DLD1 (cell line): ENCODE measurements around the gene PPP4R3B.

Source experiments
- in situ Hi-C: cut with HindIII; loops from 2 replicates; pipeline ENCODE4 v1.10.0; 2017; ENCODE audit warnings: low sequenced_read_pairs

The PPP4R3B gene

GRCh38 chr2:55519938-55520885 lies 97.2 kb downstream of the PPP4R3B start:
- in situ Hi-C loops: no loop called here

DNA sequence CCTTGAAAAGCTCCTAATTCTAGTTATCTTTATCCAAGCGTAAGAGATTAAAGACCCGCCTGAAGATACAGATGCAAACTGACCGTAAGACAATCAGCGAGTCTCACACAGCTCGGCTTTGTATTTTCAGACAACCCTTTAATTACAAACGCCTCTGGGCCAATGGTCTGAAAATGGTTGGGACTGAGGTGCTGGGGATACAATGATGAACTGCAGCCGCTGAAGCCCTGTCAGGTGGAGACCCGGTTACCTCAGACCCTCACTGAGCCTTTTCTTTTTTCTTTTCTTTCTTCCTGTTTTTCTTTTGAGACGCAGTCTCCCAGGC lies 98.6 kb downstream of the PPP4R3B start:
- in situ Hi-C loops: no loop called here

GRCh38 chr2:55511508-55512124 lies 105.8 kb downstream of the PPP4R3B start:
- in situ Hi-C loops: no loop called here

DNA sequence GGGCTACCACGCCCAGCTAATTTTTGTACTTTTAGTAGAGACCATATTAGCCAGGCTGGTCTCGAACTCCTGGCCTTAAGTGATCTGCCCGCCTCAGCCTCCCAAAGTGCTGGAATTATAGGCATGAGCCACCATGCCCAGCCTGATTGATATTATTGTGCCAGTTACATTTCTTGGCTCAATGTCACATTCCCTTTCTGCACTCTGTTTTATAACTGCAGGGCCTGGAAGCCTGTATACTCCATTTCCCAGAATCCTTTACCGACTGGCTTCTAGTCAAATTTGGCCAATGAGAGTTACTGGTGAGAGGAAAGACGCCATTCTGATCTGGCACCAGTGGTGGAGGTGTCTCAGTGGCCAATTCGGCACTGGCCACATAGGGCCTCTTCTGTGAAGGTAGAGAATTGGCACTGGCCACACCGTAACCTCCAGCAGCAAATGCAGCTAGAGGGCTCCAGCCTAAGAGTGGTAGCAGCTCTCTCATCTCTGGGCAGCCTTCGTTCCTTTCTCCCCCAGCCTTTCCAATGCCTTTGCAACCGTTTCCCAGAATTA lies 114.8 kb downstream of the PPP4R3B start:
- in situ Hi-C loops: loop anchor here (10.0 kb wide), 1 partner anchor 78 kb away; no protein-coding TSS in a partner anchor

DNA sequence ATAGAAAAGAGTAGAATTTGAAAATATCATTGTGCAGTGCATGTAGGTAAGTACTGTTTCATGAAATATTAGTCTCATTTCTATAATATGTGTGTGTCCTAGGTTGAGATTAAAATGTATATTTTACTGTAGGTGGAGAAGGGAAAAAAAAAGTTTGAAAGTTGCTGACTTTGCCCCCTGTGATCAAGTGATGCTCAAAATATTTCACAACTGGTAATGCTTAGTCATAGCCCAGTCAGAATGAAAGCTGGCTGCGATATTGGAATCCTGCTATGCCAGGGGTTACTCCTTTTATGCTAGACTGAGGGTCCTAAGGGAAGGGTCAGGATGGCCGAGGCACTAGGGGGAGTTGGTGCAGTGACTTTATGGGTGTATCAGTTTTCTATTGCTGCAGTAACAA lies 117.4 kb downstream of the PPP4R3B start:
- in situ Hi-C loops: loop anchor here (10.0 kb wide), 1 partner anchor 75 kb away; no protein-coding TSS in a partner anchor

DNA sequence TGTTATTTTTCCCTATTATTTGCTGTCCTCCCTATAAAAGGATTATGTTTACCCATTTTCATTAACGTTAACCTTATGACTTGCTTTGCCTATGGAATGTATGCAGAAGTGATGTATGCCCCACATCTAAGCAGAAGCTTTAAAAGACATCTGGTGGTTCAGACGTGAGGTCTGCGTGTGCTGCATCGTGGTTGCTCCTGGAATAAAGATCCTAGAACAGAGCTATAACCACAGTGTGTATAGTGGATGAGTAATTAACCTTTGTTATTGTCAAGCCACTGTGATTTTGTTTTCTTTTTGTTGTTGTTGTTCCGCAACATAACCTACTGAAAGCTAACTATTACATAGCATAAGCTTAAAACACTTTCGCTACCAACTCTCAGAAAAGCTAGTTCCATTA lies 118.8 kb downstream of the PPP4R3B start:
- in situ Hi-C loops: no loop called here
